ENCODE data around the gene GIPC1. TPM values are rescaled to one million over a fixed set of nuclear protein-coding genes. Genes with fewer than 3 reads are reported as not detected.
A peak's percentile ranks its signal among the peaks of the same experiment; 100 is the strongest.
"Not testable (repeated sequence)": the region's sequence is repeated elsewhere in the genome, so short reads cannot be mapped to it uniquely, and the experiment has no call there.

GIPC1 gene
- total RNA-seq, 1 experiment from 2014 or later, result 67.4 TPM

DNA sequence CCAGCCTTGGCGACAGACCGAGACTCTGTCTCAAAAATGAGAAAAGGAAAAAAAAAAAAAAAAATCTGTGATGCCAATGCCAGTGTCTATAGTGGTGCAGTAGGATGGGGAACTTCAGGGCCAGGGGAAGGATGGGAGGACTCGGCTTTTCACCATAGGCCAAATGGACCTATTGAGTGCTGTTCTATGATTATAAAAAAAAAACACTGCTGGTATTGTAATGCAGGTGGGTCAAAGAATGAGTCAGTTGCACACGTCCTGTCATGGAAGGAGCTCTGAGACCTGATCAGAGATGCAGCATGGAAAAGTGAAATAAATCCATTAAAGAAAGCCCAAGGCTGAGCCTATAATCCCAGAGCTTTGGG lies 15.3 kb upstream of the GIPC1 start:
- Histone ChIP-seq H3K9me3 (replicated peaks) (no peaks in the 10 kb centered on the region), H3K36me3 (peaks cover 27% of the 10 kb centered on the region), H3K27me3 (no peaks in the 10 kb centered on the region), H3K27ac (no peak overlapping the region), H3K4me1 (peaks cover 6% of the 10 kb centered on the region; the same call in 1 of the 2 replicates), H3K4me3 (no peak overlapping the region)
- no peak for DNase-seq

DNA sequence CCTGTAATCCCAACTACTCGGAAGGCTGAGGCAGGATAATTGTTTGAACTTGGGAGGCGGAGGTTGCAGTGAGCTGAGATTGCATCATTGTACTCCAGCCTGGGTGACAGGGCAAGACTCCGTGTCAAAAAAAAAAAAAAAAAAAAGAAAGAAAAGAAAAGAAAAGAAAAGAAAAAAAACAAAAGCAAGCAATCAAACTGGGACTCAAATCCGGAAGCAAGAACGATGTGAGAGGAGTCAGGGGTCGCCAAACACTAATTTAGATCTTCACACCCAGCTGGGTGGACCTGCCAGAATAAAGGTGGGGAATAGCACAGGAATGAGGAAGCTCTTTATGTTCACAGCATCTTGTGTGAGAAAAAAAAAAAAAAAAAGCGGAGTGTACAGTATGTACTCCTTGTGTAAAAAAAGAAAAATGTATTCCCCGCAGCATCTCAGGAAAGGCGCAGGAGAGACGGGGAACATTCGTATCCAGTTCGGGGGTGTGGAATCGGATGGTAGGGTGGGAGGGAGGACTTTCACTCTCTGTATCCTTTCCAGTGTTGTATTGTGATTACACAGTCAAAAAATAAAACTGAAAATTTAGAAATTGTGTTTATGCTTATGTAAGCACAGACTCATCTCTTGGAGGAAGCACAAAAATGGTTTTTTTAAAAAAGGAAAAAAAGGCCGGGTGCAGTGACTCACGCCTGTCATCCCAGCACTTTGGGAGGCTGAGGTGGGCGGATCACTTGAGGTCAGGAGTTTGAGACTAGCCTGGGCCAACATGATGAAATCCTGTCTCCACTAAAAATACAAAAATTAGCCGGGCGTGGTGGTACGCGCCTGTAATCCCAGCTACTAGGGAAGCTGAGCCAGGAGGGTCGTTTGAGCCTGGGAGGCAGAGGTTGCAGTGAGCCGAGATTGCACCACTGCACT lies 14.6 kb upstream of the GIPC1 start:
- Histone ChIP-seq H3K36me3 (peaks cover 20% of the 10 kb centered on the region), H3K27me3 (no peaks in the 10 kb centered on the region), H3K9me3 (replicated peaks) (no peaks in the 10 kb centered on the region), H3K4me3 (no peak overlapping the region), H3K27ac (no peak overlapping the region), H3K4me1 (0 out of 2 replicates have a peak, but pooled peaks cover 6% of the 10 kb centered on the region)
- DNase-seq, result no peak

DNA sequence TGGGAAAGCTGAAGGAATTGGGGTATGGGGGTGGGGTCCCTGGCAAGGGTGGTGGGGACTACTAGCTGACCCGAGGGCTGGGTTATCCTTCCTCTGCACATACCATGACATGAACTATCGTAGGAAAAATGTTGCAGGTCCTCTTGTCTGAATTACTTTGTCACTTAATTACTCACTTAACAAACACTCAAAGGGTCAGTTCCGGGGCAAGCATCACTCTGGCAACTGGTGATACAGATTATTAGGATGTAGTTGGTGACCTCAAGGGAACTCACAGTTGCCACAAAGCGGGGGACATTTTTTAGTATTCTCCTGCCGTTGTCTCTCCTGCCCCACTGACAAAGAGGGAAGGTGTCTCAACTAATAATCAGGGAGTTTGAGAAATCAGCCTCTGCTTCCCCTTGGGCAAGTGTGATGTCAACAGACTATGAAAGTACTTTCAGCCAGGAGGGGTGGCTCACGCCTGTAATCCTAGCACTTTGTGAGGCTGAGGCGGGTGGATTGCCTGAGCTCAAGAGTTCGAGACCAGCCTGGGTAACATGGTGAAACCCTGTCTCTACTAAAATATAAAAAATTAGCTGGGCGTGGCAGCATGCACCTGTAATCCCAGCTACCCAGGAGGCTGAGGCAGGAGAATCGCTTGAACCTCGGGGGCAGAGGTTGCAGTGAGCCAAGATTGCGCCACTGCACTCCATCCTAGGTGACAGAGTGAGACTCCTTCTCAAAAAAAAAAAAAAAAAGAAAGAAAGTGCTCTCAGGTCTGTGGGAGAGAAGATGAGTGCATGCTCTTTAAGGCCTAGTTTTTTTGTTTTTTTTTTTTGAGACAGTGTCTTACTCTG lies 12.0 kb upstream of the GIPC1 start:
- H3K27ac ChIP-seq, result no peak overlapping the region
- H3K4me1 ChIP-seq, result 0 out of 2 replicates have a peak, but pooled peaks cover 6% of the 10 kb centered on the region
- H3K4me3 ChIP-seq, result no peak overlapping the region
- H3K36me3 ChIP-seq, result no peaks in the 10 kb centered on the region
- no peaks in the 10 kb centered on the region for H3K27me3 ChIP-seq
- peak in 1 of 2 experiments; percentile 35 for DNase-seq
- H3K9me3 ChIP-seq (replicated peaks), result no peaks in the 10 kb centered on the region

DNA sequence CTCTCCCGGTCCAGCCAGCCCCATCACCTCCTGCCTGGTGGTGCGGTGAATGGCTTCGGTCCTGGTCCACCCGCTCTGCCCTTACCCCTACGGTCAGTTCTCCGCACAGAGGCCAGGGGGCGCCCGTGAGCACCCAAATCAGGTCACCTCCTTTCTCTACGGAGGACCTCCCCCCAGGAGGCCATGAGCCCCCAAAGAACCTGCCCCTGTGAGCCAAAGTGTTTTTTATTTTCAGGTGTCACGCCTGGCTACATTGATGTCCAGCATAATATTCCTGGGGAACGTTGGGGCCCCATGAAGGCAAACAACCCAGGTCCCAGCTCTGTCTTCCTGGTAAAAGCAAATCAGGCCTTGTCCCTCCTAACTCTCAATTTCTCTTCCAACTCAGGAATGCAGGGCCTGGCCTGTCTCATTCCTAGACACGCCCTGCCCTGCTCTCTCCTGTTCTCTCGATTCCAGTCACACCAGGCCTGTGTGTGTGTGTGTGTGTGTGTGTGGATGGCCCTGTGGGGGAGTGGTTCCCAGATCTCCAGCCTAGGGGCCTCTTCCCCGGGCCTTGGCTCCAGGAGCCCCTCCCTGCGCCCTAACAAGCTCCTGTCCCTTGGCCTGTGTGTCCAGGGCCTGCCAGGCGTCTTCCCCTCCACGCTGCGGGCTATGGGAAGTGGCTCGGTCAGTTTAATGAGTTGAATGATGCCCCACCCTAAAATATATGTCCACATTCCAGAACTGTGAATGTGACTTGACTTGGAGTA lies 9.7 kb upstream of the GIPC1 start:
- H3K9me3 ChIP-seq (replicated peaks), result no peaks in the 10 kb centered on the region
- H3K27me3 ChIP-seq, result peaks cover 4% of the 10 kb centered on the region; the same call in 1 of the 2 replicates
- 0 out of 2 replicates have a peak, but pooled peaks cover 6% of the 10 kb centered on the region for H3K4me1 ChIP-seq
- H3K27ac ChIP-seq, result peak overlapping the region; percentile 66
- H3K4me3 ChIP-seq, result peak overlapping the region; percentile 9; the same call in 1 of the 2 replicates
- H3K36me3 ChIP-seq, result no peaks in the 10 kb centered on the region
- DNase-seq, result peak; percentile 80 to 90

DNA sequence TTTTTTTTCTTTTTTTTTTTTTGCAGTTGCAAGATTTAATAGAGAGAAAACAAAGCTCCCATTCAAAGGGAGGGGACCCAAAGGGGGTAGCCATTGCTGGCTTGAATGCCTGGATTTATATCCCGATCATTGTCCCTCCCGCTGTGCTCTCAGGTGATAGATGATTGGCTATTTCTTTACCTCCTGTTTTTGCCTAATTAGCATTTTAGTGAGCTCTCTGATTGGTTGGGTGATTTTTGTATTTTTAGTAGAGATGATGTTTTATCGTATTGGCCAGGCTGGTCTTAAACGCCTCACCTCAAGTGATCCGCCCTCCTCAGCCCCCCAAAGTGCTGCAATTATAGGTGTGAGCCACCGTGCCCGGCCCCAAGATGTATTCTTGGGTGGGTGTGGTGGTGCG lies 8.6 kb upstream of the GIPC1 start:
- H3K27me3 ChIP-seq; H3K9me3 ChIP-seq (replicated peaks); H3K36me3 ChIP-seq; DNase-seq; H3K4me1 ChIP-seq; H3K27ac ChIP-seq; H3K4me3 ChIP-seq: not testable (repeated sequence)

DNA sequence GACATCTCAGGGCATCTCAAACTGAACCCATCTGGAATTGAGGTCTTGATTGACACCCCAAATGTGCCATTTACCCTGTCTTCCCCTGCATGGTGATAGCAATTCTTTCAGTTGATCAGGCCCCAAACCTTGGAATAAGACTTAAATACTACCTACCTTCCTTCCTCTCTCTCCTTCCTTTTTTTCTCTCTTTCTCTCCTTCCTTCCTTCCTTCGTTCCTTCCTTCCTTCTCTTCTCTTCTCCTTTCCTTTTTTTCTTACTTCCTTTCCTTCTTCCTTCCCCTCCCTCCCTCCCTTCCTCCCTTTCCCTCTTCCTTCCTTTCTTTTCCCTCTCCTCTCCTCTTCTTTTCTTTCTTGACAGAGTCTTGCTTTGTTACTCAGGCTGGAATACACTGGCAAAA lies 7.4 kb upstream of the GIPC1 start:
- no peak for DNase-seq
- H3K9me3 ChIP-seq (replicated peaks), result no peaks in the 10 kb centered on the region
- 0 out of 2 replicates have a peak, but pooled peaks cover 6% of the 10 kb centered on the region for H3K4me1 ChIP-seq
- no peaks in the 10 kb centered on the region for H3K36me3 ChIP-seq
- no peak overlapping the region for H3K27ac ChIP-seq
- H3K4me3 ChIP-seq, result no peak overlapping the region
- H3K27me3 ChIP-seq, result peaks cover 4% of the 10 kb centered on the region; the same call in 1 of the 2 replicates

DNA sequence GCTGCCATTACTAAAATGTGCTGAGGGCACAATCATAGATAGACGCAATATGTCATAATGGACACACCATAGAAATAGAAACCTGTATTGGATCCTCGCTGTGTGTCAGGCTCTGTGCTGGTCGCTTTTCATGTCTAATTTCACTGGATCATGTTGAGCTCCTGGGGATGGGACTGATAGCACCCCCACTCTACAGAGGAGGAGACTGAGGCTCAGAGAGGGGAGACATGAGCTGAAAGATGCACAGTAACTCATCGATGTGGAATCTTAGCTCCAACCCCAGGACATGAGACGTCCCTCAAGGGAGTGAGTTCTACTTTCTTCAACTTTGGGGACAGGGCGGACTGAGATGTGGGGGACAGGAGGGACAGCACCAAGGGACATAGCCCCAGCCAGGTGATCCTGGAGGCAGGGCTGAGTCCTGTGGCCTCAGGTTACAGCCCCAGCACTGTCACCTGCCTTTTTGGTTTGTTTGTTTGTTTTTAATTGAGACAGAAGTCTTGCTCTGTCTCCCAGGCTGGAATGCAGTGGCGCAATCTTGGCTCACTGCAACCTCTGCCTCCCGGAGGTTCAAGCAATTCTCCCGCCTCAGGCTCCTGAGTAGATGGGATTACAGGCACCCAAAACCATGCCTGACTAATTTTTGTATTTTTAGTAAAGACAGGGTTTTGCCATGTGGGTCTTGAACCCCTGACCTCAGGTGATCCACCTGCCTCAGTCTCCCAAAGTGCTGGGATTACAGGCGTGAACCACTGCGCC lies 6.6 kb upstream of the GIPC1 start:
- no peak for DNase-seq
- Histone ChIP-seq H3K4me3 (no peak overlapping the region), H3K4me1 (0 out of 2 replicates have a peak, but pooled peaks cover 6% of the 10 kb centered on the region), H3K27me3 (peaks cover 4% of the 10 kb centered on the region; the same call in 1 of the 2 replicates), H3K27ac (no peak overlapping the region), H3K36me3 (no peaks in the 10 kb centered on the region), H3K9me3 (replicated peaks) (no peaks in the 10 kb centered on the region)

DNA sequence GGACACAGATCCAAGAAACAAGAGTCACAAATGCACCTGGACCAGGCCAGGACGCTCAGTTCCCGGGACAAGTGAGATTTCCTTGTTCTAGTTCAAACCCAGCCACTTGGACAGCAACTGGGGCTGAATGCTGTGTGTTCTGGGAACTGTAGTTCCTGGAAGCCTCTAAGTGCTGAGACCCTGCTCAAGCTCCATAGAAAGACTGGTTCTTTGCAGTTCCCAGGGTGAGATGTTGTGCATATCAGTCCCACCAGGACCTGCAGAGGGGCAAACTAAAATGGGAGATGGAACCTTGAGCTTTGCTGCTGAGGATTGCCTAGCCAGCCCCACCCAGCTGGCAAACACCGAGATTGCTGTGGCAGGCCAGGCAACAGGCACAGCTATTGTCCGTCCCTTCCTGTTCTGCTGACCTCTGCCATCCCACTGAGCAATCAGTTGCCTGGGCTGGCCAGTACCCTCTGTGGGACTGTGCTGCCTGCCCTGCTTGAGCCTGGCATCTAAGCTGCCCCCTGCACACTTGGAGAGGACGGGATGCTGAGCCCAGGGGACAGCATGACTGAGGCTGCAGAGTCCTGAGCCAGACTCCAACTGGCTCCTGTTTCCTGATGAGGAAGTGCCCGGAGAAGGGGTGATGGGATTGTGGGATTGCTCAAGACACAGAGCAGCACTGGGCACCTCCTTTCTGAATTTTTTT lies 1.4 kb upstream of the GIPC1 start:
- Histone ChIP-seq H3K27me3 (peaks cover 3% of the 10 kb centered on the region; the same call in 1 of the 2 replicates), H3K4me3 (no peak overlapping the region), H3K27ac (no peak overlapping the region), H3K4me1 (no peaks in the 10 kb centered on the region), H3K36me3 (no peaks in the 10 kb centered on the region; the same call in 1 of the 2 replicates), H3K9me3 (replicated peaks) (no peaks in the 10 kb centered on the region)
- no peak for DNase-seq

DNA sequence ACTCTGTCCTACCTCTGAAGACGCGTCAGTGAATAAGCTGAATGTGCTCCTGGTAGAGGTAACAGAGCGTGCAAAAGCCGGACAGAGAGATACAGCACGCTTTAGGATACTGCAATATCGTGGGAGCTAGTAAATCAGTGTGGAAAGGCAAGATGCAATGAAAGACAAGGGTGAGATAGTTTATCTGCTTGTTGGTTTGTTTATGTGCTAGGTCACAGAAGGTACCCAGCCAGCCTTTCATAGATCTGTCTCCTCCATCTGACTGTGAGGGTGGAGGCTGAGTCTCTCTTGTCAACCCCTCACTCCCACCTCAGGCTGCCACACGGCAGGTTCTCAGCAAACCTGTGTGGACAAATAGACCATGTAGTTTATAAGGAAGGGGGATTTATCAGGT lies 904 bp upstream of the GIPC1 start:
- Histone ChIP-seq H3K27ac (no peak overlapping the region), H3K4me3 (peak overlapping the region; percentile 62), H3K36me3 (no peaks in the 10 kb centered on the region; the same call in 1 of the 2 replicates)

DNA sequence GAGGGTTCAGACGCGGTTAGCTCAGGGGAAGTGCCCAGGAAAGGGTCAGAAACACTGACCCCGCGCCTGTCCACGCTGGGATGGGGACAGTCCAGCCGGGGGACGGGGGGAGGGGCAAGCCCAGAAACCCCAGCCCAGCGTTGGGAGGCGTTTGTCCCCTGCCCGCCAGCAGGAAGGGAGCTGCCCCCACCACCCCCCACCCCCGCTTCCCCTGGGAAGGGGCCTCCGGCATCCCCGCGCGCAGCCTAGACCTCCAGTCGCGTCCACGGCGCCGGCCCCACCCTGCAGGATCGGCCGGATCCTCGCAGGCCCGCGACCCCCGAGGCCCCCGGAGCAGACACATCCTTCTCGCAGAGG lies 277 bp downstream of the GIPC1 start:
- H3K36me3 ChIP-seq, result peaks cover 5% of the 10 kb centered on the region
- H3K27ac ChIP-seq, result no peak overlapping the region
- H3K4me1 ChIP-seq, result no peaks in the 10 kb centered on the region
- no peaks in the 10 kb centered on the region for H3K27me3 ChIP-seq
- H3K4me3 ChIP-seq, result peak overlapping the region; percentile 62
- peak in 1 of 2 experiments; percentile 38 for DNase-seq
- no peaks in the 10 kb centered on the region for H3K9me3 ChIP-seq (replicated peaks)

More for the DNA sequence above, 904 bp upstream of the GIPC1 start:
- Histone ChIP-seq H3K9me3 (replicated peaks) (no peaks in the 10 kb centered on the region), H3K4me1 (no peaks in the 10 kb centered on the region), H3K27me3 (no peaks in the 10 kb centered on the region)
- DNase-seq, result no peak

DNA sequence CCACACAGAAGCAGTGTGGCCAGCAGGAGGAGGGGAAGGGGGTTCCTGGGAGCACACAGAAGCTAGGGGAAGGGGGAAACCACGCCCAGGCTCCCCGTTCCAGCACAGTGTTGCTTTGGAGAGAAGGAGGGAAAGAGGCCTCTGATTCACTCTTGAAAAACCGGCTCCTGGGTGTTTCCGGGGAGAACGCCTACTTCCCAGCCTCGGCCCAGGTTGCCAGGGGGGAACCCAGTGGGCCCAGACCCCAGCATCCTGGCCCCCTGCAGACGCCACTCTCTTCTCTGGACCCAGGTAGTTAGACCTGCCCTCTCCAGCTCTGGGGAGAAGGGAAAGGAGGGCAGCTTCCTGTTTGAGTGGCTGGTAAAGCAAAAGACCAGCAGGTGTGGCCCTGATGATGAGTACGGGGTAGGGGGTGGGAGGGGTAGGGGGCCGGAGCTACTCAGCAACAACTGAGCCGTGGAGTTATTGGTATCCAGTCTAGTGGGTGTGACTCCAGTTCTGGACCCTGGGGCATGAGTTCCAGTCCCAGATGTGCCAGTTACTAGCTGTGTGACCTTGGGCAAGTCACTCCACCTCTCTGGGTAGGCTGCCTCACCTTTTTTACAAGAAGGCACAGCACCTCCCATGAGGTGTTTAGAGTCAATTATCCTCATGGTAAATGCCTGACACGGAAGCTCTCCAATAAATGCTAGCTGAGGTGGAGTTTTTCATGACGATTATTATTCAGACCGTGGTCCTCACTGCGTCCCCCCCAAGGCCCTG lies 836 bp downstream of the GIPC1 start:
- H3K4me1 ChIP-seq, result no peaks in the 10 kb centered on the region
- H3K27me3 ChIP-seq, result no peaks in the 10 kb centered on the region
- H3K4me3 ChIP-seq, result peak overlapping the region; percentile 62
- no peaks in the 10 kb centered on the region for H3K9me3 ChIP-seq (replicated peaks)
- DNase-seq, result no peak
- peaks cover 5% of the 10 kb centered on the region for H3K36me3 ChIP-seq
- H3K27ac ChIP-seq, result no peak overlapping the region

DNA sequence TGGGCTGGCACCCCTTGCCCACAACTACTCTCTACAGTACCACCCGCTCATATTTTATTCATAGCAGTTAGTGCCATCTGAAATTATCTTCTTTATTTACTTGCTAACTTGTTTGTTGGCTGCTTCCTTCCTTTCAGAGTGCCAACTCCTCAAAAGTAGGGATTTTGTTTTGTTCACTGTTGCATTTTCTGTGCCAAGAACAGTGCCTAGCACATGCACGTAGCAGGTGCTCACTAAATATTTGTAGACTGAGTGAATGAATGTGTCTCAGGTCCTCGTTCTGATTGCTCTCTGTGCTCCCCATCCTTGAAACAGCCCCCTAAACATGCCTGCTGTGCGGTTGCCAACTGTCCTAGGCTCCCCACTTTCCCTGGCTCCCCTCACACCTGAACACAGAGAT lies 1.5 kb downstream of the GIPC1 start:
- Histone ChIP-seq H3K27me3 (no peaks in the 10 kb centered on the region), H3K4me1 (no peaks in the 10 kb centered on the region), H3K27ac (no peak overlapping the region), H3K36me3 (peaks cover 5% of the 10 kb centered on the region), H3K4me3 (no peak overlapping the region), H3K9me3 (replicated peaks) (no peaks in the 10 kb centered on the region)
- no peak for DNase-seq
